IMR-90 (cell line): ENCODE measurements around the gene VPS8. TPM values are rescaled to one million over a fixed set of nuclear protein-coding genes. Genes with fewer than 3 reads are reported as not detected.

Experiments
- ATAC-seq: fragments of 200-7000 bp; cut with Tn5 transposase; 2 replicates; pipeline ENCODE4 v1.9.1; 2020; ENCODE audit warnings: low read depth, mild to moderate bottlenecking, moderate library complexity
- BruUV-seq: library from RNA; stranded (reverse); fragments of 400-500 nt; replicated peaks from 2 replicates; lab custom pipeline; 2021; lab: Mats Ljungman, UMichigan
- CTCF ChIA-PET: fragments of 300-600 bp; formaldehyde crosslinking; extraction: SDS; loops from one replicate; lab custom pipeline; 2021; ENCODE audit warnings: antibody characterized with exemption; lab: Yijun Ruan, JAX
- POLR2A ChIA-PET: fragments of 300-600 bp; sonication (Branson Sonifier 250); formaldehyde crosslinking; loops from one replicate; lab custom pipeline; 2022; ENCODE audit warnings: antibody characterized with exemption; ENCODE audit not compliant: unreplicated experiment; lab: Charles Lee
- DNase-seq: peaks from one replicate; pipeline ENCODE4 v3.0.0; 2013
- H2AFZ ChIP-seq: replicated peaks from 2 replicates; pipeline ENCODE3; 2013; ENCODE audit warnings: low read length, mild to moderate bottlenecking; ENCODE audit not compliant: poor library complexity
- H2AK5ac ChIP-seq: 2 replicates; pipeline ENCODE4 v1.6.1; 2013; ENCODE audit warnings: low read depth, low read length, inconsistent platforms
- H2AK9ac ChIP-seq: replicated peaks from 2 replicates; pipeline ENCODE3; 2013; ENCODE audit warnings: mild to moderate bottlenecking, low read depth, low read length, moderate library complexity; ENCODE audit not compliant: poor library complexity
- H2BK120ac ChIP-seq: 2 replicates; pipeline ENCODE4 v1.6.1; 2013; ENCODE audit warnings: low read depth, low read length, inconsistent platforms
- H2BK15ac ChIP-seq: 3 replicates; pipeline ENCODE4 v1.6.1; 2013; ENCODE audit warnings: low read depth, low read length, inconsistent platforms
- H2BK20ac ChIP-seq: 2 replicates; pipeline ENCODE4 v1.6.1; 2013; ENCODE audit warnings: low read depth, mild to moderate bottlenecking, inconsistent platforms, low read length, moderate library complexity
- H2BK5ac ChIP-seq: 2 replicates; pipeline ENCODE4 v1.6.1; 2013; ENCODE audit warnings: mild to moderate bottlenecking, low read depth, low read length, inconsistent platforms; ENCODE audit not compliant: poor library complexity, severe bottlenecking
- H3K14ac ChIP-seq: replicated peaks from 2 replicates; pipeline ENCODE4 v1.6.1; 2013; ENCODE audit warnings: low read depth, low read length, inconsistent platforms
- H3K18ac ChIP-seq: 2 replicates; pipeline ENCODE4 v1.6.1; 2013; ENCODE audit warnings: low read depth, low read length, control low read depth
- H3K23ac ChIP-seq: 2 replicates; pipeline ENCODE4 v1.6.1; 2013; ENCODE audit warnings: low read depth, low read length, inconsistent platforms
- H3K27ac ChIP-seq: 2 replicates; pipeline ENCODE4 v1.5.1; 2013; ENCODE audit warnings: mild to moderate bottlenecking, control low read depth, low read length; ENCODE audit not compliant: insufficient read depth
- H3K27me3 ChIP-seq: 2 replicates; pipeline ENCODE4 v1.6.1; 2013; ENCODE audit warnings: low read length; ENCODE audit not compliant: control insufficient read depth, insufficient read depth
- H3K36me3 ChIP-seq: 2 replicates; pipeline ENCODE4 v1.6.1; 2013; ENCODE audit warnings: low read length, mixed read lengths; ENCODE audit not compliant: control insufficient read depth, insufficient read depth
- H3K4ac ChIP-seq: 2 replicates; pipeline ENCODE4 v1.6.1; 2013; ENCODE audit warnings: low read depth, low read length, inconsistent platforms
- H3K4me1 ChIP-seq: 2 replicates; pipeline ENCODE4 v1.6.1; 2013; ENCODE audit warnings: low read length, mixed read lengths; ENCODE audit not compliant: control insufficient read depth, insufficient read depth
- H3K4me2 ChIP-seq: 2 replicates; pipeline ENCODE4 v1.6.1; 2013; ENCODE audit warnings: low read depth, mild to moderate bottlenecking, control low read depth, low read length, moderate library complexity
- H3K4me3 ChIP-seq: 2 replicates; pipeline ENCODE4 v1.5.1; 2013; ENCODE audit warnings: low read depth, mild to moderate bottlenecking, control low read depth, low read length, moderate library complexity; ENCODE audit not compliant: insufficient read depth
- H3K56ac ChIP-seq: 2 replicates; pipeline ENCODE4 v1.6.1; 2013; ENCODE audit warnings: low read length, inconsistent platforms; ENCODE audit not compliant: insufficient read depth; ENCODE audit errors: extremely low read depth
- H3K79me1 ChIP-seq, 2 experiments: 2 replicates each; pipeline ENCODE4 v1.6.1; 2013; ENCODE audit warnings: low read length in 2 of 2, inconsistent platforms in 1 of 2, low read depth in 1 of 2
- H3K9ac ChIP-seq: 2 replicates; pipeline ENCODE4 v1.6.1; 2013; ENCODE audit warnings: low read depth, low read length, control low read depth
- H3K9me1 ChIP-seq: 2 replicates; pipeline ENCODE4 v1.6.1; 2013; ENCODE audit warnings: low read length, inconsistent platforms; ENCODE audit not compliant: insufficient read depth
- H3K9me3 ChIP-seq: 2 replicates; pipeline ENCODE4 v1.6.1; 2013; ENCODE audit warnings: low read length; ENCODE audit not compliant: control insufficient read depth, insufficient read depth
- H4K20me1 ChIP-seq: 2 replicates; pipeline ENCODE4 v1.6.1; 2013; ENCODE audit warnings: low read length, inconsistent platforms; ENCODE audit not compliant: insufficient read depth
- H4K5ac ChIP-seq: 2 replicates; pipeline ENCODE4 v1.6.1; 2013; ENCODE audit warnings: mild to moderate bottlenecking, low read depth, low read length, control low read depth
- H4K8ac ChIP-seq, 2 experiments: 2 replicates each; pipeline ENCODE4 v1.6.1; 2013; ENCODE audit warnings: low read depth in 2 of 2, low read length in 2 of 2, control low read depth in 1 of 2, inconsistent platforms in 1 of 2
- H4K91ac ChIP-seq: 2 replicates; pipeline ENCODE4 v1.6.1; 2013; ENCODE audit warnings: low read depth, low read length, inconsistent platforms; ENCODE audit not compliant: insufficient read depth
- BHLHE40 ChIP-seq: fragments of 150-350 bp; IDR thresholded peaks from 2 replicates; pipeline ENCODE4 v1.6.1; 2016; ENCODE audit warnings: mild to moderate bottlenecking, low read depth, low read length
- CEBPB ChIP-seq: IDR thresholded peaks from 2 replicates; pipeline ENCODE4 v1.6.1; 2012; ENCODE audit warnings: low read depth, low read length, improper control_type of control experiment
- CHD1 ChIP-seq: IDR thresholded peaks from 2 replicates; pipeline ENCODE4 v1.6.1; 2012; ENCODE audit warnings: low read depth, low read length, improper control_type of control experiment
- ELK1 ChIP-seq: fragments of 150-350 bp; IDR thresholded peaks from 2 replicates; pipeline ENCODE4 v1.6.1; 2016; ENCODE audit warnings: low read depth, mild to moderate bottlenecking, low read length, moderate library complexity, borderline replicate concordance
- FOS ChIP-seq: fragments of 150-350 bp; IDR thresholded peaks from 2 replicates; pipeline ENCODE4 v1.6.1; 2016; ENCODE audit warnings: low read depth, low read length
- MAFK ChIP-seq: IDR thresholded peaks from 2 replicates; pipeline ENCODE4 v1.6.1; 2012; ENCODE audit warnings: low read depth, low read length, improper control_type of control experiment
- MAZ ChIP-seq: IDR thresholded peaks from 2 replicates; pipeline ENCODE4 v1.6.1; 2012; ENCODE audit warnings: low read depth, mild to moderate bottlenecking, low read length, improper control_type of control experiment, moderate library complexity, borderline replicate concordance
- MXI1 ChIP-seq: IDR thresholded peaks from 2 replicates; pipeline ENCODE4 v1.6.1; 2012; ENCODE audit warnings: low read depth, mild to moderate bottlenecking, low read length, moderate library complexity, borderline replicate concordance
- NFE2L2 ChIP-seq: fragments of 150-350 bp; IDR thresholded peaks from 2 replicates; pipeline ENCODE4 v1.6.1; 2016; ENCODE audit warnings: low read depth, mild to moderate bottlenecking, low read length
- POLR2A ChIP-seq: IDR thresholded peaks from 2 replicates; pipeline ENCODE4 v1.6.1; 2012; ENCODE audit warnings: mild to moderate bottlenecking, low read depth, low read length
- RAD21 ChIP-seq: IDR thresholded peaks from 2 replicates; pipeline ENCODE4 v1.6.1; 2012; ENCODE audit warnings: low read length, improper control_type of control experiment
- RCOR1 ChIP-seq: IDR thresholded peaks from 2 replicates; pipeline ENCODE4 v1.6.1; 2012; ENCODE audit warnings: mild to moderate bottlenecking, low read length, improper control_type of control experiment; ENCODE audit not compliant: insufficient replicate concordance
- RFX5 ChIP-seq: IDR thresholded peaks from 2 replicates; pipeline ENCODE4 v1.8.0; 2012; ENCODE audit warnings: low read depth, mild to moderate bottlenecking, low read length, moderate library complexity
- SMC3 ChIP-seq: fragments of 150-350 bp; IDR thresholded peaks from 2 replicates; pipeline ENCODE4 v1.6.1; 2016; ENCODE audit warnings: low read depth, mild to moderate bottlenecking, antibody characterized with exemption, low read length, moderate library complexity
- USF2 ChIP-seq: fragments of 150-350 bp; IDR thresholded peaks from 2 replicates; pipeline ENCODE4 v1.6.1; 2017; ENCODE audit warnings: mild to moderate bottlenecking, antibody characterized with exemption, low read length, low read depth
- WGBS, 2 experiments: methylation state at CpG; one replicate each; pipeline versions ENCODE4 v1.1.5 to v1.1.7; 2013; ENCODE audit warnings: missing lambda C conversion rate in 2 of 2; ENCODE audit not compliant: insufficient read length in 1 of 2; ENCODE audit errors: extremely low coverage in 2 of 2; 5-methylcytosine and 5-hydroxymethylcytosine counted together
- dilution Hi-C: fragments of 300-500 bp; cut with HindIII; formaldehyde crosslinking; loops from one replicate; pipeline ENCODE4 v1.14.3; 2018; ENCODE audit warnings: low sequenced_read_pairs; ENCODE audit not compliant: unreplicated experiment
- in situ Hi-C: fragments of 300-500 bp; cut with MboI; formaldehyde crosslinking; loops from 3 replicates; pipeline ENCODE4 v1.14.3; 2019; ENCODE audit warnings: low sequenced_read_pairs, inconsistent platforms, mixed read lengths
- intact Hi-C: fragments of 100-400 bp; cut with micrococcal nuclease; formaldehyde crosslinking; loops from 2 replicates; pipeline ENCODE4 v1.10.0; 2022
- polyA plus RNA-seq, 3 experiments: library from polyadenylated mRNA; depleted of rRNA; stranded (reverse); fragments of >200 nt; gene quantifications; 2 replicates each; pipeline ENCODE4 v1.2.3, GENCODE V29; 2012; ENCODE audit warnings: low replicate concordance in 1 of 3
- total RNA-seq: library from RNA; depleted of rRNA; stranded (reverse); fragments of >200 nt; gene quantifications from 2 replicates; pipeline ENCODE4 v1.2.3, GENCODE V29; 2012
- TF ChIP-seq, protein P1 (sequence below): conservative IDR thresholded peaks from 2 replicates; pipeline ENCODE4 v1.5.1; 2012; ENCODE audit warnings: mild to moderate bottlenecking, low read depth, low read length, improper control_type of control experiment

The VPS8 gene
- total and polyA plus RNA-seq, 2 of the 4 experiments (the other 2 are of a cell fraction): 14.0 to 56.1 TPM

DNA sequence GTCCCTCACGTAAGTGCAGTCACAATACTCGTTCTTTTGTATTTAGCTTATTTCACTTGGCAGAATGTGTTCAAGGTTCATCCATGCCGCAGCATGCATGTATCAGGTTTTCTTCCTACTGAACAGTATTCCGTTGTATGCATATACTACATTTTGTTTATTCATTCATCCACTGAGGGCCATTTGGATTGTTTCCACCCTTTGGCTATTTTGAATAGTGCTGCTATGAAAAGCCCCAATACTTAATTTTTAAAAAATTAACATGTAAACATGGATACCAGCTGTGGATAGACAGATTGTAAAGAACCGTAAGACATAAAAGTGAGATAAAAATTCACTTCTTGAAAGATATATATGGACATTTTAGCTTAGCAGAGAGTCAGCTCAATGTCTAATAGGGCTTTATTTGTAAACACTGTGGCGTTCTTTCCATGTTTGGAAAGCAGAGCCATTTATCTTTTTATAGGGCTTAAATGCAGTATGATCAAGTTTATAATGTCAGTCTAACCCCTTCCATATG, 115.9 kb downstream of the VPS8 start:
- dilution Hi-C loops (no loop called here), in situ Hi-C loops (no loop called here), intact Hi-C loops (no loop called here)
- no peak overlapping the region for H2BK5ac ChIP-seq
- no peak overlapping the region for H3K56ac ChIP-seq
- DNase-seq (no peak), ATAC-seq (no peak)
- no peak overlapping the region for H4K8ac ChIP-seq
- peaks cover 10% of the 10 kb centered on the region for H3K36me3 ChIP-seq
- no peaks in the 10 kb centered on the region for H3K27me3 ChIP-seq
- H3K18ac ChIP-seq: no peak overlapping the region
- no peak overlapping the region for H3K27ac ChIP-seq
- no peak overlapping the region for H2AK5ac ChIP-seq
- no peak overlapping the region for H3K9ac ChIP-seq
- no peak overlapping the region for H2AFZ ChIP-seq
- ChIA-PET CTCF (interaction anchor here (1.4 kb wide), 1 partner anchor 13 kb away, joined by 3 read pairs; no protein-coding TSS in a partner anchor), POLR2A (no interaction called here)
- H3K14ac ChIP-seq: no peak overlapping the region
- H3K9me1 ChIP-seq: no peaks in the 10 kb centered on the region
- no peak overlapping the region for H4K91ac ChIP-seq
- no peak overlapping the region for H3K4ac ChIP-seq
- H2BK20ac ChIP-seq: no peak overlapping the region
- no peaks in the 10 kb centered on the region for H3K9me3 ChIP-seq
- no peak overlapping the region for H2BK120ac ChIP-seq
- no peaks in the 10 kb centered on the region for H3K79me1 ChIP-seq
- no peak overlapping the region for H2BK15ac ChIP-seq
- TF ChIP-seq POLR2A: no peak
- no peak for TF ChIP-seq SMC3
- TF ChIP-seq MXI1: no peak
- TF ChIP-seq USF2: no peak
- TF ChIP-seq MAFK: no peak
- no peak for TF ChIP-seq BHLHE40
- TF ChIP-seq MAZ: no peak
- no peak for TF ChIP-seq RCOR1
- TF ChIP-seq, protein P1, sequence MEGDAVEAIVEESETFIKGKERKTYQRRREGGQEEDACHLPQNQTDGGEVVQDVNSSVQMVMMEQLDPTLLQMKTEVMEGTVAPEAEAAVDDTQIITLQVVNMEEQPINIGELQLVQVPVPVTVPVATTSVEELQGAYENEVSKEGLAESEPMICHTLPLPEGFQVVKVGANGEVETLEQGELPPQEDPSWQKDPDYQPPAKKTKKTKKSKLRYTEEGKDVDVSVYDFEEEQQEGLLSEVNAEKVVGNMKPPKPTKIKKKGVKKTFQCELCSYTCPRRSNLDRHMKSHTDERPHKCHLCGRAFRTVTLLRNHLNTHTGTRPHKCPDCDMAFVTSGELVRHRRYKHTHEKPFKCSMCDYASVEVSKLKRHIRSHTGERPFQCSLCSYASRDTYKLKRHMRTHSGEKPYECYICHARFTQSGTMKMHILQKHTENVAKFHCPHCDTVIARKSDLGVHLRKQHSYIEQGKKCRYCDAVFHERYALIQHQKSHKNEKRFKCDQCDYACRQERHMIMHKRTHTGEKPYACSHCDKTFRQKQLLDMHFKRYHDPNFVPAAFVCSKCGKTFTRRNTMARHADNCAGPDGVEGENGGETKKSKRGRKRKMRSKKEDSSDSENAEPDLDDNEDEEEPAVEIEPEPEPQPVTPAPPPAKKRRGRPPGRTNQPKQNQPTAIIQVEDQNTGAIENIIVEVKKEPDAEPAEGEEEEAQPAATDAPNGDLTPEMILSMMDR: no peak
- no peak for TF ChIP-seq RAD21
- TF ChIP-seq RFX5: no peak
- TF ChIP-seq FOS: no peak
- no peak for TF ChIP-seq CEBPB
- no peak for TF ChIP-seq CHD1
- no peak for TF ChIP-seq ELK1
- no peak for TF ChIP-seq NFE2L2
- WGBS, 2 experiments: no CpG with 5 or more reads among the region's 6 CpGs
- BruUV-seq: no TSS peak
- H3K4me2 ChIP-seq: no peak overlapping the region
- H4K5ac ChIP-seq: no peak overlapping the region
- no peaks in the 10 kb centered on the region for H4K20me1 ChIP-seq
- no peak overlapping the region for H3K4me3 ChIP-seq
- H3K4me1 ChIP-seq: no peaks in the 10 kb centered on the region
- no peak overlapping the region for H2AK9ac ChIP-seq
- no peak overlapping the region for H3K23ac ChIP-seq
